NCI-H69 (cell line): ENCODE measurements around the gene ACADM.
"Not testable (repeated sequence)": the region's sequence is repeated elsewhere in the genome, so short reads cannot be mapped to it uniquely, and the experiment has no call there.

Experiments
- DNase-seq: peaks from one replicate; lab custom pipeline; 2025; lab: John Stamatoyannopoulos, UW

ACADM gene

DNA sequence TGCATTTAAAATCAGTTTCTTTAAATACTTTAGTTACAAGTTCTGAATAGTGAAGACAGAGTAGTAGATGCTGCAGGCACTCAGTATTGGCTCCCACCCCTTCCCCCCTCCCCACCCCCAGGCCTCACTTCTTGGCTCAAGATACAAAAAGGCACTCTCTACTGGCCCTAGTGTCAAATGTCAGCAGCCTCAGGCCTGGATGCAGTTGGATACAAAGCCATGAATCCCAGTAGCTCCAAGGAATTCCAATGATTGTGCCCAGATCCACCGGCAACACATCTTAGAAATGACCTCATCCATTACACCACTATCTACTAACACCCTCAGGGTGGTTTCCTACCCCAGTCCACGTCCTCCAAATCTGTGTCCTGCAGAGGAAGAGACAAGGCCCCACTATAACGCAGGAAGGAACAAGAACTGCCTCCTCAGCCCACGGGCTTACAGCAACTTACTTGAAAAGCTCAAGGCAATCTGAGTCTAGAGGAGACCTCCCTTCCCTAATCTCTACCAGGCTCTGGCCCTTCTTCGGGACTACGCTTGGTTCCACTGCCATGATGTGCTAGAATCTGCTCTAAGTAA is 17.6 kb downstream of the ACADM start:
- DNase-seq, result no peak

DNA sequence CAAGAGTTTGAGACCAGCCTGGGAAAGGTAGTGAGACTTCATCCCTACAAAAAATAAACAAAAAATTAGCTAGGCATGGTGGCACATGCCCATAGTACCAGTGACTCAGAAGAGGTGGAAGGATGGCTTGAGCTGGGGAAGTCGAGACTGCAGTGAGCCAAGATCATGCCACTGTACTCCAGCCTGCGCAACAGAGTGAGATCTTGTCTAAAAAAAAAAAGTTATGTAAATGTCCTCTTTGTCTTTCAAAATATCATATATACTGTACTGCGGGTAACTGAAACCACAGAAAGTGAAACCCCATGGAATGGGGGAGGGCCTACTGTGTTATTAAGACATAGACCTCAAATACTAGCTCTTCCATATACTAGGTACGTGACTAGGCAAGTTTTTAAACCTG is 20.8 kb downstream of the ACADM start:
- no peak for DNase-seq

DNA sequence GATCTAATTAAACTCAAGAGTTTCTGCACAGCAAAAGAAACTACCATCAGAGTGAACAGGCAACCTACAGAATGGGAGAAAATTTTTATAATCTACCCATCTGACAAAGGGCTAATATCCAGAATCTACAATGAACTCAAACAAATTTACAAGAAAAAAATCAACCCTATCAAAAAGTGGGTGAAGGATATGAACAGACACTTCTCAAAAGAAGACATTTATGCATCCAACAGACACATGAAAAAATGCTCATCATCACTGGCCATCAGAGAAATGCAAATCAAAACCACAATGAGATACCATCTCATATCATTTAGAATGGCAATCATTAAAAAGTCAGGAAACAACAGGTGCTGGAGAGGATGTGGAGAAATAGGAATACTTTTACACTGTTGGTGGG is 32.7 kb downstream of the ACADM start:
- DNase-seq, result not testable (repeated sequence)

DNA sequence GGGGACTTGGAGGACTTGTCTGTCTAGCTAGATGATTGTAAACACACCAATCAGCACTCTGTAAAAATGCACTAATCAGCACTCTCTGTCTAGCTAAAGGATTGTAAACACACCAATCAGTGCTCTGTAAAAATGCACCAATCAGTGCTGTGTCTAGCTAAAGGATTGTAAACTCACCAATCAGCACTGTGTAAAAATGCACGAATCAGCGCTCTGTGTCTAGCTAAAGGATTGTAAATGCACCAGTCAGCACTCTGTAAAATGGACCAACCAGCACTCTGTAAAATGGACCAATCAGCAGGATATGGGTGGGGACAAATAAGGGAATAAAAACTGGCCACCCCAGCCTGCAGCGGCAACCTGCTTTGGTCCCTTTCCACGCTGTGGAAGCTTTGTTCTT is 34.0 kb downstream of the ACADM start:
- DNase-seq, result not testable (repeated sequence)

DNA sequence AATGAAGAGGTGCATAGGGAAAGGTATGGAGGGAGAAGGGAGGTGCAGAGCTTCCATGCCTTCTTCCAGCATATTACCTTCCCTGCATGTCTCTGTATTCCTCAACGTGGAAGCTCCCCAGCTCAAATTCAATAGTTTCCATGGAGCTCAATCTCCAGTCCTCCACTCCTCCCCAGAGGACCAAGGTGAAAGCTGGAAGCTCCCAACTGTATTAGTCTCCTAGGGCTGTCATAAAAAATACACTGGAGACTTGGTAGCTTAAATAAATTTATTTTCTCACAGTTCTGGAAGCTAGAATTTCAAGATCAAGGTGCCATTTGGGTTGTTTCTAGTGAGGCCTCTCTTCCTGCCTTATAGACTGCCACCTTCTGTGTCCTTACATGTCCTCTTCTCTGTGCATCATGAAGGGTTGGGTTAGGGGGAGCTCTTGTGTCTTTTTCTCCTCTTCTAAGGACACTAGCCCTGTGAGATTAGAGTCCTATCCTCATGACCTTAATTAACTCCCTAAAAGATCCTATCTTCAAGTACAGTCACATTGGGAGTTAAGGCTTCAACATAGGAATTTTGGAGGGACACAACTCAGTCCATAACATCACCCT is 39.6 kb downstream of the ACADM start:
- no peak for DNase-seq

DNA sequence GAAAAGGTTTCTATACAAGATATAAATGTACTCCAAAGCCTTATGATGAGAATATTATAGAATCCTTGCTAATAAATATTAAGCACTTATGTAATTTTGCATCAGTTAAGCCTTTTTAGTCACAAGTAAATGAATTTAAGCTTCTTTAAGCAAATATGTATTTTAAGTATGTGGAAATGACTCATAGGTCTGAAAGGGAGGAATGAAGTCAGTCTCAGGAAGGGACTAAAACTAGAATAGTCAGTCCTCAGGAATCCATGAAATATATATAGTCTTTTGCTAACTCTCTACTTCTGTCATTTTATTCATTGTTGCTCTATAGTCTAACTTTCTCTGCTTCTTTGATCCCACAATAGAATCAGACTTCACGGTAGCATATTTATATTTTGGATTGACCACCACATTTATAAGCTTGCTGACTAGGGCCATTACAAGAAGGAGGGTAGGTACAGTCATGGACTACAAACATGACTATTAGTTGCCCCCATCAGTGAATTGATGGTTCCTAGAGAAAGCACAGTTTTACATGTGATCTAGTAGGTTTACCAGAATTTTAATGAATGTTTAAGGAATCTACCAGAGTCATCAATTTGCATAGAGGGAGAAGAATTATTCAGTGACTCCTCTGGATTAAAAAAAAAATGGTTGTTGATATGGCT is 41.3 kb downstream of the ACADM start:
- no peak for DNase-seq

DNA sequence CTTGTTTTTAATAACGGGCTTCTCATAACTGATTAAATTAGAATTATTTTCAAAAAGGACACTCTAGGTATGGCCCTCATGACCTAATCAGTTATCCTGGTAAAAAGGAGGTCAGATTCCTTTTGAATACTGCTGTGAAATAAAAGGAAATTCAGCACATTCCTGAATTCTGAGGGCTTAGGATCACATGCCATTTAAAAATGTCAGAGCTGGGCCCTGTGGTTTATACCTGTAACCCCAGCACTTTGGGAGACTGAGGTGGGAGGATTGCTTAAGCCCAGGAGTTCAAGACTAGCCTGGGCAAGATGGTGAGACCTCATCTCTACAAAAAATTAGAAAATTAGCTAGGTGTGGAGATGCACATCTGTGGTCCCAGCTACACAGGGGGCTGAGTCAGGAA is 43.5 kb downstream of the ACADM start:
- no peak for DNase-seq

DNA sequence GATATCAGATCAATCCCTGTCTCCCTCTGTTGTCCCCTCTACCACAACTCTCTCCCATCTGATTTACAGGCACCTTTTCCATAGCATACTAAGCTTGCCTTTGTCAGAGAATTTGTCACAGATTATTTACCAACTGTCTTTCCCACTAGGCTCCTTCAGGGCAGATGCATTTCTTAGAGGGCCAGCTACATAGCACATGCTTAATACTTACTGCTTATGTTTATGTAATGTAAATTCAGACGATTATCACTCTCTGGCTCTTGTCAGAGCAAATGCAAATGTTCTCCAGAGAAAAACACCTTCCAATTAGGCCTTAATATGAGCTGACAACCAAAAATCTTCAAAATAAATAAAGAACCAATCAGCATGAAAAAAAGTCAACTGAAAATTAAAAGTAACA is 46.3 kb downstream of the ACADM start:
- no peak for DNase-seq

DNA sequence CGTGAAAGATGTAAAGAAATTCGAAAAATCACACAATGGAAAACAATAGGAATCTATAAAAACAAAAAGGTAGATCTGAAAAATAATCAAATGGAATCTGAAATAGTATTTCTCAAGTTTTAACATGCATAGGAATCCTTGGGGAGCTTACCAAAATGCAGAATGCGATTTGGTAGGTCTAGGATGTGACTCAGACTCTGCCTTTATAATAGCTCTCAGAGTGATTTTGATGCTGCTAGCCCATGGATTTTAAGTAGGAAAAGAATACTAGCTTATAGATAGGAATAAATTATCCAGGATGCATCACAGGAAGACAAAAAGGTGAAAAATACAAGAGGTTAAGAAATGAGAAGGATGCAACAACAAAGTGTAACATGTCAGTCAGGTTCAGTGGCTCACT is 47.5 kb downstream of the ACADM start:
- DNase-seq, result no peak

DNA sequence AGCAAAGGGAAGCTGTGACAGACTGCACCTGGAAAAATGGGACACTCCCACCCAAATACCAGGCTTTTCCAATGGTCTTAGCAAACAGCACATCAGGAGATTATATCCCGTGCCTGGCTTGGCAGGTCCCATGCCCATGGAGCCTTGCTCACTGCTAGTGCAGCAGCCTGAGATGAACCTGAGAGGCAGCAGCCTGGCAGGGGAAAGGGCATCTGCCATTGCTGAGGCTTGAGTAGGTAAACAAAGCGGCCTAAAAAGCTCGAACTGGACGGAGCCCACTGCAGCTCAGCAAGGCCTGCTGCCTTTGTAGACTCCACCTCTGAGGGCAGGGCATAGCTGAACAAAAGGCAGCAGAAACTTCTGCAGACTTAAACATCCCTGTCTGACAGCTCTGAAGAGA is 53.3 kb downstream of the ACADM start:
- not testable (repeated sequence) for DNase-seq

DNA sequence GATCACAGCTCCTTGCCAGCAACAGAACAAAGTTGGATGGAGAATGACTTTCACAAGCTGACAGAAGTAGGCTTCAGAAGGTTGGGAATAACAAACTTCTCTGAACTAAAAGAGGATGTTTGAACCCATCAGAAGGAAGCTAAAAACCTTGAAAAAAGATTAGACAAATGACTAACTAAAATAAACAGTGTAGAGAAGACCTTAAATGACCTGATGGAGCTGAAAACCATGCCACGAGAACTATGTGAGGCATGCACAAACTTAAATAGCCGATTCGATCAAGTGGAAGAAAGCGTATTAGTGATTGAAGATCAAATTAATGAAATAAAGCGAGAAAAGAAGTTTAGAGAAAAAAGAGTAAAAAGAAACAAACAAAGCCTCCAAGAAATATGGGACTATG is 54.2 kb downstream of the ACADM start:
- not testable (repeated sequence) for DNase-seq

DNA sequence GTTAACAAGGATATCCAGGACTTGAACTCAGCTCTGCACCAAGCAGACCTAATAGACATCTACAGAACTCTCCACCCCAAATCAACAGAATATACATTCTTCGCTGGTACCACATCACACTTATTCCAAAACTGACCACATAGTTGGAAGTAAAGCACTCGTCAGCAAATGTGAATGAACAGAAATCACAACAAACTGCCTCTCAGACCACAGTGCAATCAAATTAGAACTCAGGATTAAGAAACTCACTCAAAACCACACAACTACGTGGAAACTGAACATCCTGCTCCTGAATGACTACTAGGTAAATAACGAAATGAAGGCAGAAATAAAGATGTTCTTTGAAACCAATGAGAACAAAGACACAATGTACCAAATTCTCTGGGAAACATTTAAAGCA is 55.7 kb downstream of the ACADM start:
- not testable (repeated sequence) for DNase-seq

DNA sequence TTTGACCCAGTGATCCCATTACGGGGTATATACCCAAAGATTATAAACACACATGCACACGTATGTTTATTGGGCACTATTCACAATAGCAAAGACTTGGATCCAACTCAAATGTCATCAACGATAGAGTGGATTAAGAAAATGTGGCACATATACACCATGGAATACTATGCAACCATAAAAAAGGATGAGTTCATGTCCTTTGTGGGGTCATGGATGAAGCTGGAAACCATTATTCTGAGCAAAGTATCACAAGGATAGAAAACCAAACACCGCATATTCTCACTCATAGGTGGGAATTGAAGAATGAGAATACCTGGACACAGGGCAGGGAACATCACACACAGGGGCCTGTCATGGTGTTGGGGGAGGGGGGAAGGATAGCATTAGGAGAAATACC is 59.4 kb downstream of the ACADM start:
- DNase-seq, result not testable (repeated sequence)

DNA sequence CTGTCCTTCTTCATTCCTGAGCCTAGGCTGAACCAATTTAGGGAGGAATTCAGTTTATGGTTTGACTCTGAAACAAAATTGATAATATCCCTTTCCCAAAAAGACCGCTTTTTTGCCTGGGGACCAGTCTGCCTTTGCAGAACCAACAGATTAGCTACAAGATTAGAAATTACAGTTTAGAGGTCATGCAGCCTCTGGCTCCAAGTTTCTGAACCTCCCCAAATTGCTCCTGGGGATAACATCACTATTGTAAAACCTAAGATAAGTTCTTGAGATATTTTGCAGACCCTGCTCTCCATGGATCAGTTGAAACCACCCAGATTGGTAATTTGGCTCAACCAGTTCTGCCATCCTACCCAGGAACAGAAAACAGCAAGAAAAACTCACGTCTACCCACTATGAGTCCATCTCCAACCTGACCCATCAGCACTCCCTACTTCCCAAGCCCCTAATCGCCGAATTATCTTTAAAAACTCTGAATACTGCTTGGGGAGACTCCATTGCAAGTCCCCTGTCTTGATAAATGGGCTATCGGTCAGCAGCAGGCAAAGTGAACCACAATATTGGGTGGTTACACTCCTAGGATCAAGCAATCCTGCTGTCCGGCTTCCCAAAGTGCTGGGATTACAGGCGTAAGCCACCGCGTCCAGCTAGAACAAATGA is 60.9 kb downstream of the ACADM start:
- no peak for DNase-seq

DNA sequence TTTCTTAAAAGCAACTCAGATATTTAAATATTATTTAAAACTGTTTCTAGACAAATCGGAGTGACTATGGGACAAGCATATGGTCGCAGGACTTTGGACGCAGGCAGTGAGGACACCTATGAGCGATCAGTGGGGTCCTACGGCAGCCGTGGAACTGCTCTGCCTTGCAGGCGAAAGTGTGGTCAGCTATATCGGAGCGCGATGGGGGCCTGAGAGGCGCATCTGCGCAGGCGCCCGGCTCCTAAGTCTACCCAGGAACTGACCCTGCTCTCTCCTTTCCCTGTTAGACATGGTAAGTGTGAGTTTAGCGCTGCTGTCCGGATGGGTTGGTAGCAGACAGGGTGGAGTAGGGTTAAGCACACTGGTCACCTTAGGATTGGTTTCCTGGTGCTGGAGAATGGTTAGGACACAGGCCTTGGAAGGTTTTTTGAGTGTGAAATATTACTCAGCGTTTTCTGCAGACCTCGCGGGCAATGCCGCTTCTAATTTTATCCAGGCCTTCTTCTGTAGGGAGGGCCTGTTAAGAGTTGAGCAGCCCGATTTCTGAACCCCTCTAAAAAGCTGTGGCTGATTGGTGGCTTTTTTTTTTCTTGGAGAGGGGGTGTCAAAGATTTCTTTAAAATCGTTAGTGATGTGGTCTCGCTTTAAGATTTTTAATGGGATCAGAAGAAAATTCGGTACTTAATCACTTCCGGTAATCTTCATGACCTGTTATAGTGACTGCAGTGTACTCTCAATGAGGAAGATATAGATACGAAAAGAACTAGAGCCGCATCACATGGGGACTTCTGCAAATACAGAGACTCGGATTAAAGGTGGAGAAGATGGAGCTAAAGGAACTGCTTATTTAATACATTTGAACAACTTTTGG is 61.7 kb downstream of the ACADM start, which contains the start of gene RABGGTB:
Gene RABGGTB, plus strand, starts transcription at position 274 of the 871 bp plus-strand sequence. Its CDS starts 16 bp downstream, at position 290.
- DNase-seq, result peak; percentile 93

DNA sequence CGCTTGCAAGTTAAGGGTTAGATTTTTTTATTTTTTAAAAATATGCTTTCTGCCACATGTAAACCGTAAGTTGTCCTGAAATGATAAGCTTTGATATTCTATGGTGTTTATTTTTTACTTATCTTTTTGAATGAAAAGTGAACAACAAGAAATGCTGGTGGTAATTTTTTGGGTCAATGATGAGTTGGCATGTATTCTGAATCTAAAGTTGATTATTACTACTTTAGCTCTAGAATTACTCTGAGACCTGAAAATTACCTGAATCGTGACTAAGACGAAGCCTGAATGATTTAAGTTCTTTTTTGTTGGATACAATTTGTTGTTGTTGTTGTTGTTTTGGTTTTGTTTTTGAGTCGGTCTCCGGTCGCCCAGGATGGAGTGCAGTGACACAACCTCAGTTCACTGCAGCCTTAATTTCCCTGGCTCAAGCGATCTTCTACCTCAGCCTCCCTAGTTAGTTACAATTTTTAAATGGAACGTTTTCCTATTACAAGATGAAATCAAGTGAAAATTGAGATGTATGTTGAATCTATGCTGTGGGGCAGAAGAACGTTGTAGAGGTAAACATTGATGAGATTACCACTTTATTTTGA is 62.5 kb downstream of the ACADM start:
- no peak for DNase-seq

DNA sequence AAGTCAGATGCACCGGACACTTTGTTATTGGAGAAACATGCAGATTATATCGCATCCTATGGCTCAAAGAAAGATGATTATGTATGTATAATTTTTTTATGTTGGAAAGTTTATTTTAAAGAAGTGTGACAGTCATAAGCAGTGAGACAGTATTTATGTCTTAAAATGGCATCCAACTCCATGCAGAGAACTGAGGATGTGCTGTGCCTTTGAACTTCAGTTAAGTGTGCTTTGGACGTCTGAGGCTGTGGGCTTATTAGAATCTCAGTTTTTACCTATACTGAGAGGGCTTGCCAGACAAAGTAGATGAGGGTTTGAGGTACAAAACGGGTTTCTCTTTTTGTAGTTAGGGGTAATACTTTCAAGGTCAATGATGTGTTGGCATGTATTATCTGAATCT is 63.0 kb downstream of the ACADM start:
- DNase-seq, result no peak

DNA sequence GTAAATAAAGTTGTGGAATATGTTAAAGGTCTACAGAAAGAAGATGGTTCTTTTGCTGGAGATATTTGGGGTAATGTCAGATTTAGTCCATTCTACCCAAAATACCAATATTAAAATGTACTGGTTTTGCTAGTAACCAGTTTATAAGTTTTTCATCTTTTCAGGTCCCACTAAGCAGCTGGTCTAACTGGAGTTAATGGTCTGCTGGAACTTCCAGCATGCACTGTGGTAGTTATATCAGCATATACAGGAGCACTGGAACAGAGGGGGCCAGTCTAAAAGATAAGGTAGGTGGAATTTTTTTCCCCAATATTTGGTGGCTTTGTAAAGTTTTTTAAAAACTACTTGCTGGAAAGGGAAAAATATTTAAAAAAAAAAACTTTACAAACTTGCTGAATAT is 65.5 kb downstream of the ACADM start:
- no peak for DNase-seq

DNA sequence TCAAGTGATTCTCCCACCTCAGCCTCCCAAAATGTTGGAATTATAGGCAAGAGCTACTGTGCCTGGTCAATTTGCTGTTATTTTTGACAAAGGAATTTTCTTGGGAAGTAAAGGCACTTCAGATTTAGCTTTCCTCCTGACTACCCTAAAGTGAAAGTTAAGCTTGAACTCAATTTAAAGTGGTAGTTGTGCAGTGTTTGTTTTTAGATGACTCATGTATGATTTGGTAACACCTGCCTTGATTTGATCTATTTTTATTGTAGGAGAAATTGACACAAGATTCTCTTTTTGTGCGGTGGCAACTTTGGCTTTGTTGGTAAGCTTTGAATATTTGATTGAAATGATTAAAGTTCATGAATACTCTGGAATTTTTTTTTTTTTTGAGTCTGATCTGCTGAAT is 66.5 kb downstream of the ACADM start:
- DNase-seq, result peak; percentile 11

DNA sequence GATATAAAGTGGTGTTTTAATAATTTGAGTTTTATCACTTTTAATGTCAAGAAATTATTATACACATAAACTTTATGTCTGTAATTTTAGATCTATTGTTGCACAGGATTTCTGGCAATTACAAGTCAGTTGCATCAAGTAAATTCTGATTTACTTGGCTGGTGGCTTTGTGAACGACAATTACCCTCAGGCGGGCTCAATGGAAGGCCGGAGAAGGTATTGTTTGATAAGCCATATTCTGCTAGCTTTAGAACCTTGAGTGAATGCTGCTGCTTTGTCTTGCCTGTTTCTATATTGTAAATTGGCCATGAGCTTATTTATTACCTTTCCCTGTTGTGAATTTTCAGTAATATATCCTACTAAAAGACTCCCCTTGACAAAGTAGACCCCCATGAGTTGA is 67.6 kb downstream of the ACADM start:
- no peak for DNase-seq

DNA sequence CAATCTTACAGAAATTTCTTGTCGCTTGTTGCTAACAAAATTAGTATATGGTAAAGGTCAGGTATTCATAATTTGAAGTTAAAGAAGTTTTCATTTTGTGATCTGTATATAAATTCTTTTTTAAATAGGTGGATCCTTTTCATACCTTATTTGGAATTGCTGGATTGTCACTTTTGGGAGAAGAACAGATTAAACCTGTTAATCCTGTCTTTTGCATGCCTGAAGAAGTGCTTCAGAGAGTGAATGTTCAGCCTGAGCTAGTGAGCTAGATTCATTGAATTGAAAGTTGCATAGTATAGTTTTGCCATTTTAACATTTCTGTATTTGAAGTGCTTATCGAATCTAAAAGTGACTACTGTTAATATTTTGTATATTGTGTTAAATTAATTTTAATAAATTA is 69.9 kb downstream of the ACADM start:
- DNase-seq, result no peak

DNA sequence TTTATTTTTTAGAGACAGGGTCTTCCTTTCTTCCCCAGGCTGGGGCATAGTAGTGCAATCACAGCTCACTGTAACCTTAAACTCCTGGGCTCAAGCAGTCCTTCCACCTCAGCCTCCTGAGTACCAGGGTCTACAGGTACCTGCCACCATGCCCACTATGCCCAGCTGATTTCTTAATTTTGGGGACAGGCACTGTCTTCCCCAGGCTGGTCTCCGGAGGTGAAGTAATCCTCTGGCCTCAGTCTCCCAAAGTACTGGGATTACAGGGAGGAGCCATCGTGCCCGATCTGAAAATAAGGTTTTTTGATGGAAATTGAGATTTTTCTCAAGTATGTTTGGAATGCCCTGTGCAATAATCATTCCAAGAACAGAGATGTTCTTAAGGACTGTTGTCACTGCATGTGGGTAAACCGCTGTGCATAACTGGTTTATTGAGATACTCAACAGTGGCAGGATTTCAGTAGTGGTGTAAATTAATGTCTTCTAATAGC is 71.2 kb downstream of the ACADM start:
- no peak for DNase-seq
